ENCODE measurements around the gene CACNA2D2.

Gene CACNA2D2

GRCh38 chr3:50340448-50341329, 162.7 kb downstream of the CACNA2D2 start, which contains the start of gene RASSF1:
TSS of gene RASSF1 (minus strand) at chr3:50340836. CDS start at chr3:50340805, 31 bp downstream.
- DNase-seq = peak in 2 of 4 experiments; percentile 31 to 33

GRCh38 chr3:50340147-50340447, 163.3 kb downstream of the CACNA2D2 start:
- DNase-seq = no peak

DNA sequence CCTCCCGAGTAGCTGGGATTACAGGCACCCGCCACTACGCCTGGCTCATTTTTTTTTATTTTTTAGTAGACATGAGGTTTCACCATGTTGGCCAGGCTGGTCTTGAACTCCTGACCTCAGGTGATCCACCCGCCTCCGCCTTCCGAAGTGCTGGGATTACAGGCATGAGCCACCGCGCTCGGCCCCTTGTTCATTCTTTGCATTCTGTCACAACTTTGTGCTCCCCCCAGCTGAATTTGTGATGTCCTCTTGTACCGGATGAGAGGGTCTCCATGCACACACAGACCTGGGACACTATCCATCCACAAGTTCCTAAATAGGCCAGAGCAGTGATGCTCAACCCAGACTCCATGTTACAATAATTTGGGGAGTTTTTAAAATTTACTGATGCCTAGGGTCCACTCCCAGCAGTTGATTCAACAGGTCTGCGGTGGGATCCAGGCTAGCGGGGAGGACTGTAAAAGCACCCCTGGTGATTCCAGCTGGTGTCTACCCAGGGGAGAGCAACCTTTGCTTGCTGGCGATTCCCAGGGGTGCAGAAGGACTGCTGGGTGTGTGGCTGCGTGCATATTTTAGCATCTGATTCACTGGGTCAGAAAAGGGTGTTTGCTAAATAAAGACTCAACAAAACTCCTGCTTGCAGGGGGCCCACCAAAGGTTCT, 163.8 kb downstream of the CACNA2D2 start:
- DNase-seq = no peak

DNA sequence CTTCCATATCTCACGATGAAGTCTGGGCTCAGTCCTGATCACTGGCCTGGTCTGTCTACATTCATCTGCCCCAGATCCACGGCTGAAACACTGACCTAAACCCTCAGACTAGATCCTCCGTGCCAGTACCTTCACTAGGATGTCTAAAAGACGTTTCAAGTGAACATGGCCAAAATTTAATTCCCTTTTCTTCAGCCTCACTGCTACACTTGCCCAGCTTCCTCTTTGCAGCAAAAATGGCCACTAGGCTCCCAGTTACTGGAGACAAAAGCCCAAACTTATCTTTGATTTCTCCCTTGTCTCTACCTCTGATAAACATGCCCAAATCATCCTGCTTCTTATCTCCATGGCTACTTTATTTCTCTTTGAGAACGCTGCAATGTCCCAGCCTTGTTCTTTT, 164.5 kb downstream of the CACNA2D2 start:
- no peak for DNase-seq

DNA sequence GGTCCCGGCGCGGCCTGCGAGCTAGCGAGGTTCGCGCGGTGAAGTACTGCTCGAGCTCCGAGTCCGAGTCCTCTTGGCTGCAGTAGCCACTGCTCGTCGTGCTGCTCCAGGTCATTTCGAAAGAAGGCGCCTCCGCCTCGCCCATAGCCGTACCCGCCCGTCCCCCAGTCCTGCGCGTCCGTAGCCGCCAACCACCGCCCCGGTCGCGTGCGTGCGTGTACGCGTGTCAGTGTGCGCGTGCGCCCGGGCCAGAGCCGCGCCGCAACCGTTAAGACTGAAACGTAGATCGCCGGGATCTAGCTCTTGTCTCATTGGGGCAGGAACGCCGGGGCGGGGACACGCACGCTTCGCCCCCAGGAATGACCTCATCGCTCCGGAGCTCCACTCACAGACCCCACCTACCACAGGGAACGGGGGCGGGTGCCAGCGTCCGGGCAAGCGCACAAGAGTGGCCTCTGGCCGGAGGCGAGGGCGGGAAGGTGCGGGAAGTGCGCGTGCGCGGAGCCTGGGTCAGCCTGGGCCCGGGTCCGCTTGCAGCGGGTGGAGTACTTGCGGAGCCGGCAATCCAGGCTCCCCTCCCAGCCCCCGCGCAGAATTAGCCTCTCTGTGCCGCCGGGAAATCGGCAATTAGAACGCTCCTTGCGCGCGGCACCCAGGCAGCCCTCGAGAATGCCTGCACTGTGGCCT, 166.1 kb downstream of the CACNA2D2 start:
- peak; percentile 76 to 88 (median 84) for DNase-seq

DNA sequence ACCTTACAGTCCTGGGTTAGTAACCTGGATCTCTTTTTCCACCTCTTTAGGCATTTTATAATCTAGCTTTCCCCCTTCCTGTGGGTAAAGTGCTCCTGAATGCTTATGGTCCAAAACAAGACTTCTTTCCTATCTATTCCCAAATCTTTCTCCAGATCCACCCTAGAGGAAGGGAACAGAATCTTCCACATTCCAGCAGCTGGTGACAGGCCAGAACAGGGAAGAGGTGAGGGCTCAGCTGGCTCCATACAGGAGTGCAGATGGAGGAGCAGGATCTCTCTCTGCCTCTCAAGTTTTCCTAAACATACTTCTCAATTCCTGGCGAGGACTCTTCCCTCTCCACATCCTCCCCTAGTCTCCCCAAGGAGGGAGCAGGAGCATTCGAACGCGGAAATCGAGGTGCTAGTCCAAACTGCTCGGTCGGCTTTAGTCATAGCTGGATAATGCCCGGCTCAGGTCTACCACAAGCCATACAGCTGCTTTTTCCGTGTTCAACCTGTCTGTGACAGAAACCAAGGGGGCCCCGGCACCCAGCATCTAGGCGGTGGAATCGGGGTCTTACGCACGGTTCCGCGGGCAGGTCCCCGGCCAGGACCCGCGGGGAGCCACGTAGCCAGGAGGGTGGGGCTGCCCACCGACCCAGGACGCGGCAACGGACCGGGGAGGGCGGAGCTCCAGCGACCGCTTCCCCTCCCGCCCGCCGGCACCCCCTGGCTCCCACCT, 166.8 kb downstream of the CACNA2D2 start:
- DNase-seq = no peak

DNA sequence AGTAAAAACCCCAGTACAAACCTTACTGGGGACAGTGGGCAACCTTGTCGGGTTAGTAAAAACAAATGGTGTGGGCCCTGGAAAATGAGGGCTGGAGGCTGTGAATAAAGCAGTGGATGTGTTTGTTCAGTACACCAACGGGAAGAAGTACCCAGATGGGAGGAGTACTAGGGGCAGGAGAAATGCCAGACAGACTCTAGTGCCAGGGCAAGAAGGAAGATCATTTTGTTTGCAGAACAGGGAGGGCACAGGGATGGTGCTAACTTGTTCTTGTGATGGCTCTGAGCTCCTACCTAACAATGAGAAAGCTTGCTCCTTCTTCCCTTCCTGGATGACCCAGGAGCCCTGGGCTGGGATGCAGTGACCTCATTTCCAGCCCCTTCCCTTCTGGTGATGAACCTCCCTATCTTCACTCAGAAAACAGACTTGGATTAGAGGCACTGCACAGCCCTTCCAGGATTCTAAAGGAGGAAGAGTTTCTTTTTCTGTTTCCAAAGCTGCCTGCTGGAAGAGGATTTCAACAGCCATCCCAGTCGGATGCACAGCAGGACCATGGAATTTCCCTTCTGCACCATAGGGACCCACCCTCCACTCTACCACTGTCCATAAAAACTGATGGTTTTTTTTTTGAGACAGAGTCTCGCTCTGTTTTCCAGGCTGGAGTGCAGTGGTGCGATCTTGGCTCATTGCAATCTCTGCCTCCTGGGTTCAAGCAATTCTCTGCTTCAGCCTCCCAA, 168.9 kb downstream of the CACNA2D2 start:
- no peak for DNase-seq

GRCh38 chr3:50333744-50334328, 169.6 kb downstream of the CACNA2D2 start:
- no peak for DNase-seq

- no peak for DNase-seq
Measured at GRCh38 chr3:50331364-50331907, 172.0 kb downstream of the CACNA2D2 start.

GRCh38 chr3:50330330-50330729, 173.1 kb downstream of the CACNA2D2 start:
- DNase-seq = no peak

- peak; percentile 74 to 92 (median 82) for DNase-seq
Measured at GRCh38 chr3:50327943-50328691, 175.3 kb downstream of the CACNA2D2 start, which contains the start of gene TUSC2. TSS of gene TUSC2 (minus strand) at chr3:50328223. CDS start at chr3:50328099, 124 bp downstream.

GRCh38 chr3:50327129-50327528, 176.3 kb downstream of the CACNA2D2 start:
- DNase-seq = no peak

DNA sequence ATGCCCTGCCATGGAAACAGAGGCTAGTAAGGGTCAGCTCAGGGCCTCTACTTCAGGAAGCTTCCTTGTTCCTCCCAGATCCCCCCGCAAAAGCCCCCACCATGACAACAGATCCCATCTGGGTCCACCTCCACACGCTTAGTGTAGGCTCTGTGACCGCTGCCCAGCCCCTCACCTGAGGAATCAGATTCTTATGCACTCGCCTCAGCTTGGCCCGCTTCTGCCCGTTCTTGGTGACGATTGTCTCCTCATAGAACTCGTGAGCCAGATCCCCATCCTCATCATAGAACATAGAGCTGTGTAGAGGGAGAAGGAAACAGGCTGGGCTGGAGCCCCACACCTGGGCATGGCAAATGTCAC, 177.3 kb downstream of the CACNA2D2 start:
- no peak for DNase-seq

GRCh38 chr3:50325497-50326181, 177.8 kb downstream of the CACNA2D2 start:
- DNase-seq = no peak

- DNase-seq = no peak
Measured at GRCh38 chr3:50325113-50325480, 178.3 kb downstream of the CACNA2D2 start.

GRCh38 chr3:50324351-50325112, 178.9 kb downstream of the CACNA2D2 start:
- DNase-seq = peak in 2 of 4 experiments; percentile 30 to 56

DNA sequence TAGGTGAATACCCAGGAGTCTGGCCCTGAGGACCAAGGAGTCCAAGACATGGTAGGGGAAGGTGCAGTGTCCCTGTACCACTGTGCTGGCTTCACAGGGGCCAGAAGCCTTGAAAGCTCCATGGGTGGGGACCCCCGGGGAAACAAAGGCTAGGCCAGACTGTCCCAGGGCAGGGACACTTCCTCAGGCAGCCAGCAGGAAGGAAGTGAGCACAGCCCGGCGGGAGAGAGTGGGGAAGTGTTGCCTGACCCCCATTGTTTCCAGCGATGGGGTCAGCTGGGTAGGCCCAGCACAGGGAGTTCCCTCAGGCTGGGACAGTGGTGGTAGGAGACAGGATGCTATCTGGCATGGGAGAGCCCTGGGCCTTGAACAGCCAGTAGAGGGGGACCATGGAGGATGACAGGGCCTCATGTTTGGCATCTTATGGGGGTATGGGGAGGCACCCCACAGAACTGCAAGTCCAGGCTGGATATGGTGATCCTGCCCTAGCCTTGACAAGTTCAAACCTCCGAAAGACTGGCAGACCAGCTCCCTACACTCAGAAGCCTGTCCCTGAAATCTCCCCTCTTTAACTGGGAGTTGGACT, 179.7 kb downstream of the CACNA2D2 start:
- DNase-seq = no peak

DNA sequence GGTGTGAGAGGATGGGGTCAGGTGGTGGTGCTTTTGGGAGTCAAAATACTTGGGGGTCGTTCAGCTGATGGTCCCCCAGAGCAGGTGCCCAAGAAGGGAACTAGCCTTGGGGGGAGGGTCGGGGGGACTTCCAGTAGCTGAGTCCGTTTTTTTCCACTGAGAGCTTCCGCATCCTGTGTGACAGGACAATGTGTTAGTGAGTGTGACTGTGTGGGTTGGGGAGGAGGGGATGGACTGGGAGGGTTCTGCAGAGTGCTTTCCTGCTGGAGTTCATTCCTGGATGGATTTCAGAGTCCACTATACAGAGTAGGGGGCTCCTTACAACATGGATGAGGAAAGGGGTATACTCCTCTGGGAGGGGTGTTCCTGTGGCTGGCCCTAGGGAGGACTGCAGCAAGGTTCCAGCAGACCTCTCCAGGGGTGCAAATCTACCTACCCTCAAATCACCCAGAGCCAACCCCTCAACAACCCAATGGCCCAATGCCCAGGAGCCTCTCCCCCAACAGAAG, 180.3 kb downstream of the CACNA2D2 start:
- DNase-seq = no peak

All from activated naive CD4-positive, alpha-beta T cell (primary cell).